Chondrocyte (in vitro differentiated cells): ENCODE results near the gene MUC20. TPM values are rescaled to one million over a fixed set of nuclear protein-coding genes. Genes with fewer than 3 reads are reported as not detected.
"Not testable (repeated sequence)": the region's sequence is repeated elsewhere in the genome, so short reads cannot be mapped to it uniquely, and the experiment has no call there.

Experiments used
- DNase-seq: peaks from one replicate; pipeline ENCODE4 v3.0.0; 2021; ENCODE audit warnings: mixed read lengths, low spot score
- H3K27ac Mint-ChIP-seq: one replicate; pipeline ENCODE4 v1.8.0; 2021; ENCODE audit warnings: mild to moderate bottlenecking, moderate library complexity, mixed read lengths; ENCODE audit not compliant: unreplicated experiment
- H3K27me3 Mint-ChIP-seq: 2 replicates; pipeline ENCODE4 v1.8.0; 2021; ENCODE audit warnings: low read depth, mixed read lengths
- H3K36me3 Mint-ChIP-seq: 2 replicates; pipeline ENCODE4 v1.8.0; 2021; ENCODE audit warnings: low read depth, mixed read lengths
- H3K4me1 Mint-ChIP-seq: 2 replicates; pipeline ENCODE4 v1.8.0; 2021; ENCODE audit warnings: low read depth, mild to moderate bottlenecking, mixed read lengths
- H3K4me3 Mint-ChIP-seq: one replicate; pipeline ENCODE4 v1.8.0; 2021; ENCODE audit warnings: mild to moderate bottlenecking, moderate library complexity, mixed read lengths; ENCODE audit not compliant: unreplicated experiment
- H3K9me3 Mint-ChIP-seq: 2 replicates; pipeline ENCODE4 v1.8.0; 2021; ENCODE audit warnings: low read depth, mixed read lengths
- CTCF ChIP-seq: fragments of 200-600 bp; sonication (generic); IDR thresholded peaks from 2 replicates; pipeline ENCODE4 v1.5.0; 2021; ENCODE audit warnings: antibody characterized with exemption, mild to moderate bottlenecking, moderate library complexity
- microRNA-seq: library from miRNA; unstranded; fragments of <30 nt; microRNA quantifications from one replicate; pipeline ENCODE4 v1.2.0, GENCODE V29; 2020; ENCODE audit warnings: borderline number of aligned reads
- total RNA-seq: library from RNA; stranded (reverse); gene quantifications from 3 replicates; pipeline ENCODE4 v1.2.1, GENCODE V29; 2021

Gene MUC20
- total RNA-seq, 1 donor from 2014 or later: 3.0 TPM

- no peak for DNase-seq
- Mint-ChIP-seq H3K27me3 (no peaks in the 10 kb centered on the region), H3K4me1 (no peaks in the 10 kb centered on the region), H3K9me3 (no peaks in the 10 kb centered on the region), H3K4me3 (no peak overlapping the region), H3K27ac (no peak overlapping the region), H3K36me3 (no peaks in the 10 kb centered on the region)
- no peak for TF ChIP-seq CTCF
Observed at GRCh38 chr3:195771646-195772300, 51.0 kb downstream of the MUC20 start.

GRCh38 chr3:195773956-195774537, 53.3 kb downstream of the MUC20 start:
- DNase-seq: no peak
- Mint-ChIP-seq H3K27ac (no peak overlapping the region), H3K4me1 (no peaks in the 10 kb centered on the region), H3K36me3 (no peaks in the 10 kb centered on the region), H3K27me3 (no peaks in the 10 kb centered on the region), H3K9me3 (no peaks in the 10 kb centered on the region), H3K4me3 (no peak overlapping the region)
- no peak for TF ChIP-seq CTCF

GRCh38 chr3:195774917-195775316, 54.1 kb downstream of the MUC20 start:
- peak; percentile 75 for TF ChIP-seq CTCF
- H3K9me3 Mint-ChIP-seq: no peaks in the 10 kb centered on the region
- no peak overlapping the region for H3K27ac Mint-ChIP-seq
- DNase-seq: no peak
- no peaks in the 10 kb centered on the region for H3K36me3 Mint-ChIP-seq
- no peak overlapping the region for H3K4me3 Mint-ChIP-seq
- no peaks in the 10 kb centered on the region for H3K4me1 Mint-ChIP-seq
- H3K27me3 Mint-ChIP-seq: no peaks in the 10 kb centered on the region

GRCh38 chr3:195777975-195778374, 57.2 kb downstream of the MUC20 start:
- Mint-ChIP-seq H3K9me3 (no peaks in the 10 kb centered on the region), H3K27ac (no peak overlapping the region), H3K4me1 (no peaks in the 10 kb centered on the region), H3K27me3 (no peaks in the 10 kb centered on the region), H3K4me3 (no peak overlapping the region), H3K36me3 (no peaks in the 10 kb centered on the region)
- DNase-seq: no peak
- no peak for TF ChIP-seq CTCF

GRCh38 chr3:195781236-195781635, 60.5 kb downstream of the MUC20 start:
- not testable (repeated sequence) for H3K9me3 Mint-ChIP-seq, H3K27ac Mint-ChIP-seq, H3K36me3 Mint-ChIP-seq, H3K4me3 Mint-ChIP-seq, H3K27me3 Mint-ChIP-seq, DNase-seq, H3K4me1 Mint-ChIP-seq

Small RNA genes within 50 kb of the gene (microRNA-seq; reads per million reads assigned to microRNA genes)
- not detected for gene MIR570

Other genes starting within 250 kb of the MUC20 start
- 30.5 to 46.9 TPM (median 45.8 TPM) in 3 replicates for gene PPP1R2, start 177.7 kb upstream of the MUC20 start, total RNA-seq
- gene APOD, start 137.0 kb upstream of the MUC20 start, total RNA-seq: 2.1 to 26.1 TPM (median 2.9 TPM) in 3 replicates
- not detected in 3 replicates for gene MUC4, start 91.0 kb downstream of the MUC20 start, total RNA-seq
- 35.5 to 39.8 TPM (median 38.6 TPM) in 3 replicates for gene TNK2, start 187.6 kb downstream of the MUC20 start, total RNA-seq